ENCODE measurements around the gene URM1. TPM values are rescaled to one million over a fixed set of nuclear protein-coding genes. Genes with fewer than 3 reads are reported as not detected.

URM1 gene
- total RNA-seq, 2 experiments from 2014 or later = 60.7 to 63.4 TPM

Small RNA genes within 50 kb of the gene (microRNA-seq; reads per million reads assigned to microRNA genes)
- gene MIR219B = not detected

Other genes starting within 250 kb of the URM1 start
- gene PTGES2, start 243.6 kb upstream of the URM1 start, total RNA-seq = 10 to 100 TPM; 51.8 to 53.2 TPM
- not detected for gene LCN2, start 221.9 kb upstream of the URM1 start, total RNA-seq
- 10 to 100 TPM; 77.6 to 90.9 TPM for gene BBLN, start 211.1 kb upstream of the URM1 start, total RNA-seq
- gene CIZ1, start 179.8 kb upstream of the URM1 start, total RNA-seq = 100 to 1,000 TPM; 149 to 152 TPM
- gene DNM1, start 168.0 kb upstream of the URM1 start, total RNA-seq = 1 to 10 TPM; 1.2 to 1.4 TPM
- gene GOLGA2, start 95.4 kb upstream of the URM1 start, total RNA-seq = 10 to 100 TPM; 72.6 to 72.7 TPM
- 10 to 100 TPM; 12.3 to 14.3 TPM for gene SWI5, start 95.1 kb upstream of the URM1 start, total RNA-seq
- gene TRUB2, start 48.9 kb upstream of the URM1 start, total RNA-seq = 10 to 100 TPM; 18.7 to 21.0 TPM
- 10 to 100 TPM; 34.9 to 35.1 TPM for gene COQ4, start 48.5 kb upstream of the URM1 start, total RNA-seq
- gene SLC27A4, start 30.8 kb upstream of the URM1 start, total RNA-seq = 10 to 100 TPM; 13.6 to 13.9 TPM
- gene CERCAM, start 49.5 kb downstream of the URM1 start, total RNA-seq = 1 to 10 TPM; 3.5 to 3.7 TPM
- 10 to 100 TPM; 64.9 to 65.0 TPM for gene ODF2, start 84.6 kb downstream of the URM1 start, total RNA-seq
- gene GLE1, start 133.3 kb downstream of the URM1 start, total RNA-seq = 10 to 100 TPM; 39.3 to 41.6 TPM
- 100 to 1,000 TPM; 355 to 358 TPM for gene SPTAN1, start 181.2 kb downstream of the URM1 start, total RNA-seq